ENCODE data around the gene CCL13.

The CCL13 gene

GRCh38 chr17:34360601-34361270 lies 4.5 kb downstream of the CCL13 start:
- ATAC-seq (ENCODE audit: low read depth) (no peak), DNase-seq (ENCODE audit: low spot score) (no peak)
- TF ChIP-seq CTCF (IDR thresholded peaks at IDR 0.05; ENCODE audit: poor library complexity, severe bottlenecking): no peak
- Histone ChIP-seq H3K36me3 (ENCODE audit: low read depth) (no peaks in the 10 kb centered on the region), H3K9me3 (ENCODE audit: severe bottlenecking) (no peaks in the 10 kb centered on the region), H3K4me1 (ENCODE audit: insufficient read depth, poor library complexity, severe bottlenecking) (no peaks in the 10 kb centered on the region), H3K27ac (ENCODE audit: poor library complexity, severe bottlenecking) (no peak overlapping the region), H3K4me3 (ENCODE audit: severe bottlenecking) (no peak overlapping the region), H3K27me3 (ENCODE audit: insufficient read depth, poor library complexity, severe bottlenecking) (no peaks in the 10 kb centered on the region)

- H3K36me3 ChIP-seq (ENCODE audit: low read depth): no peaks in the 10 kb centered on the region
- H3K4me1 ChIP-seq (ENCODE audit: insufficient read depth, poor library complexity, severe bottlenecking): no peaks in the 10 kb centered on the region
- H3K9me3 ChIP-seq (ENCODE audit: severe bottlenecking): no peaks in the 10 kb centered on the region
- no peak overlapping the region for H3K4me3 ChIP-seq (ENCODE audit: severe bottlenecking)
- peak; percentile 97 for TF ChIP-seq CTCF (IDR thresholded peaks at IDR 0.05; ENCODE audit: poor library complexity, severe bottlenecking)
- DNase-seq (ENCODE audit: low spot score) (no peak), ATAC-seq (ENCODE audit: low read depth) (peak; percentile 88)
- H3K27me3 ChIP-seq (ENCODE audit: insufficient read depth, poor library complexity, severe bottlenecking): no peaks in the 10 kb centered on the region
- H3K27ac ChIP-seq (ENCODE audit: poor library complexity, severe bottlenecking): no peak overlapping the region
These were observed 5.3 kb downstream of the CCL13 start for GRCh38 chr17:34361478-34362061.

- TF ChIP-seq CTCF (IDR thresholded peaks at IDR 0.05; ENCODE audit: poor library complexity, severe bottlenecking): no peak
- Histone ChIP-seq H3K27ac (ENCODE audit: poor library complexity, severe bottlenecking) (no peak within 1 kb of the TSS), H3K9me3 (ENCODE audit: severe bottlenecking) (no peaks in the 10 kb centered on the region), H3K4me3 (ENCODE audit: severe bottlenecking) (no peak within 1 kb of the TSS), H3K36me3 (ENCODE audit: low read depth) (no peaks in the 10 kb centered on the region), H3K27me3 (ENCODE audit: insufficient read depth, poor library complexity, severe bottlenecking) (no peaks in the 10 kb centered on the region), H3K4me1 (ENCODE audit: insufficient read depth, poor library complexity, severe bottlenecking) (no peaks in the 10 kb centered on the region)
- ATAC-seq (ENCODE audit: low read depth) (no peak), DNase-seq (ENCODE audit: low spot score) (no peak)
These were observed 6.9 kb downstream of the CCL13 start, which contains the start of gene CCL1 for GRCh38 chr17:34363183-34363661. Gene CCL1 (minus strand): TSS chr17:34363233. CDS start chr17:34363161, 72 bp downstream.

GRCh38 chr17:34364751-34365150 lies 8.5 kb downstream of the CCL13 start:
- H3K36me3 ChIP-seq (ENCODE audit: low read depth): no peaks in the 10 kb centered on the region
- ATAC-seq (ENCODE audit: low read depth): no peak
- no peak overlapping the region for H3K4me3 ChIP-seq (ENCODE audit: severe bottlenecking)
- H3K4me1 ChIP-seq (ENCODE audit: insufficient read depth, poor library complexity, severe bottlenecking): no peaks in the 10 kb centered on the region
- TF ChIP-seq CTCF (IDR thresholded peaks at IDR 0.05; ENCODE audit: poor library complexity, severe bottlenecking): no peak
- no peak for DNase-seq (ENCODE audit: low spot score)
- H3K27me3 ChIP-seq (ENCODE audit: insufficient read depth, poor library complexity, severe bottlenecking): no peaks in the 10 kb centered on the region
- H3K9me3 ChIP-seq (ENCODE audit: severe bottlenecking): no peaks in the 10 kb centered on the region
- H3K27ac ChIP-seq (ENCODE audit: poor library complexity, severe bottlenecking): no peak overlapping the region

GRCh38 chr17:34365340-34365739 lies 9.1 kb downstream of the CCL13 start:
- no peak for DNase-seq (ENCODE audit: low spot score)
- no peaks in the 10 kb centered on the region for H3K9me3 ChIP-seq (ENCODE audit: severe bottlenecking)

More at GRCh38 chr17:34365340-34365739, 9.1 kb downstream of the CCL13 start:
- Histone ChIP-seq H3K27me3 (ENCODE audit: insufficient read depth, poor library complexity, severe bottlenecking) (no peaks in the 10 kb centered on the region), H3K4me3 (ENCODE audit: severe bottlenecking) (no peak overlapping the region), H3K4me1 (ENCODE audit: insufficient read depth, poor library complexity, severe bottlenecking) (no peaks in the 10 kb centered on the region), H3K27ac (ENCODE audit: poor library complexity, severe bottlenecking) (no peak overlapping the region), H3K36me3 (ENCODE audit: low read depth) (no peaks in the 10 kb centered on the region)
- no peak for ATAC-seq (ENCODE audit: low read depth)
- TF ChIP-seq CTCF (IDR thresholded peaks at IDR 0.05; ENCODE audit: poor library complexity, severe bottlenecking): no peak

All from RWPE2 (cell line).